GM12878 (cell line): ENCODE measurements around the gene CCDC39.
A peak's percentile ranks its signal among the peaks of the same experiment; 100 is the strongest.

Experiments used
- ATF7 ChIP-seq: fragments of 450-650 bp; IDR thresholded peaks from 2 replicates; pipeline ENCODE4 v1.6.1; 2016; ENCODE audit warnings: low read depth, mild to moderate bottlenecking
- CEBPZ ChIP-seq: fragments of 150-350 bp; IDR thresholded peaks from 2 replicates; pipeline ENCODE4 v1.6.1; 2016; ENCODE audit warnings: low read depth, low read length
- CHD2 ChIP-seq: IDR thresholded peaks from 2 replicates; pipeline ENCODE4 v1.6.1; 2011; ENCODE audit warnings: low read depth, low read length, improper control_type of control experiment, borderline replicate concordance
- CTCF ChIP-seq, 3 experiments: IDR thresholded peaks in 2 of 3; conservative IDR thresholded peaks in 1 of 3; 2 replicates each; pipeline ENCODE4 v1.5.1; 2011; ENCODE audit warnings: low read depth in 3 of 3, low read length in 3 of 3, mild to moderate bottlenecking in 3 of 3, control low read depth in 2 of 3, moderate library complexity in 2 of 3, inconsistent platforms in 1 of 3, mixed read lengths in 1 of 3; ENCODE audit not compliant: control insufficient read depth in 2 of 3, insufficient read depth in 1 of 3; ENCODE audit errors: extremely low read depth in 1 of 3
- DPF2 ChIP-seq: fragments of 450-650 bp; IDR thresholded peaks from 2 replicates; pipeline ENCODE4 v1.6.1; 2017; ENCODE audit warnings: mild to moderate bottlenecking
- JUNB ChIP-seq: IDR thresholded peaks from 2 replicates; pipeline ENCODE4 v1.6.1; 2016; ENCODE audit warnings: antibody characterized with exemption, mild to moderate bottlenecking
- SPI1 ChIP-seq: IDR thresholded peaks from 2 replicates; pipeline ENCODE4 v1.6.1; 2011; ENCODE audit warnings: low read depth, mild to moderate bottlenecking, low read length, moderate library complexity, borderline replicate concordance; ENCODE audit not compliant: insufficient read depth
- USF1 ChIP-seq: IDR thresholded peaks from 2 replicates; pipeline ENCODE4 v1.6.1; 2011; ENCODE audit warnings: borderline replicate concordance, low read depth, mild to moderate bottlenecking, moderate library complexity, mixed read lengths, low read length; ENCODE audit not compliant: insufficient read depth; ENCODE audit errors: extremely low read length
- ZBTB40 ChIP-seq: fragments of 450-650 bp; IDR thresholded peaks from 2 replicates; pipeline ENCODE4 v1.6.1; 2016; ENCODE audit warnings: mild to moderate bottlenecking, moderate library complexity, borderline replicate concordance

GRCh38 chr3:180630371-180630770 is 48.9 kb downstream of the CCDC39 start:
- no peak for TF ChIP-seq CEBPZ
- TF ChIP-seq SPI1, result no peak
- peak; percentile 21; the same call in 1 of the 2 replicates for TF ChIP-seq ATF7
- TF ChIP-seq USF1, result no peak
- TF ChIP-seq DPF2, result no peak
- TF ChIP-seq CHD2, result no peak
- TF ChIP-seq ZBTB40, result no peak
- no peak for TF ChIP-seq JUNB
- no peak for TF ChIP-seq CTCF (IDR thresholded peaks at IDR 0.05 in 2 of 3, conservative IDR thresholded peaks at IDR 0.05 in 1 of 3; ENCODE audit: control insufficient read depth in 2 of 3, extremely low read depth in 1 of 3, insufficient read depth in 1 of 3, low read depth in 3 of 3, low read length in 3 of 3)
